ENCODE results near the gene LGALS4. TPM values are rescaled to one million over a fixed set of nuclear protein-coding genes. Genes with fewer than 3 reads are reported as not detected.
A peak's percentile ranks its signal among the peaks of the same experiment; 100 is the strongest.

Gene LGALS4
- total and polyA plus RNA-seq, 9 of the 15 experiments (the other 6 are each of a cell fraction or from before 2014, with no cell fraction given): 0.08 to 1.1 (median 0.30) TPM; not detected in 3

GRCh38 chr19:38784224-38784623, 28.5 kb downstream of the LGALS4 start (continued):
- no peak for TF ChIP-seq PBX2 (CRISPR knock-in tag; IDR thresholded peaks at IDR 0.05; ENCODE audit: low read depth)
- TF ChIP-seq PBX2 (tag; conservative IDR thresholded peaks at IDR 0.05; ENCODE audit: low read depth): no peak
- no peak for TF ChIP-seq CCAR2 (IDR thresholded peaks at IDR 0.05; ENCODE audit: low read depth, low read length)
- no peak for TF ChIP-seq POLR2A (conservative IDR thresholded peaks at IDR 0.05)
- no peak for TF ChIP-seq MTA2 (IDR thresholded peaks at IDR 0.05; ENCODE audit: low read depth)
- TF ChIP-seq SFPQ (IDR thresholded peaks at IDR 0.05; ENCODE audit: low read depth, low read length): no peak
- peak; percentile 75 for TF ChIP-seq CXXC5 (CRISPR knock-in tag; IDR thresholded peaks at IDR 0.05)
- no peak for TF ChIP-seq CBFB (CRISPR knock-in tag; IDR thresholded peaks at IDR 0.05)
- no peak for TF ChIP-seq NFXL1 (CRISPR knock-in tag; IDR thresholded peaks at IDR 0.05)
- TF ChIP-seq TARDBP (IDR thresholded peaks at IDR 0.05): no peak
- TF ChIP-seq CEBPG (CRISPR knock-in tag; IDR thresholded peaks at IDR 0.05): no peak
- TF ChIP-seq CEBPG (tag; conservative IDR thresholded peaks at IDR 0.05 in 1 of 2, IDR thresholded peaks at IDR 0.05 in 1 of 2): peak; percentile 71 to 80
- TF ChIP-seq BCOR (IDR thresholded peaks at IDR 0.05): peak; percentile 46; the same call in 1 of the 2 replicates
- no peak for TF ChIP-seq RBM17 (IDR thresholded peaks at IDR 0.05; ENCODE audit: borderline replicate concordance, low read depth, low read length)
- TF ChIP-seq RHOXF2B (CRISPR knock-in tag; conservative IDR thresholded peaks at IDR 0.05): no peak
- no peak for TF ChIP-seq STAT5A (IDR thresholded peaks at IDR 0.05; ENCODE audit: borderline replicate concordance, low read length)
- TF ChIP-seq IFI16 (CRISPR knock-in tag; IDR thresholded peaks at IDR 0.05): no peak
- no peak for TF ChIP-seq ZEB2 (IDR thresholded peaks at IDR 0.05)
- no peak for TF ChIP-seq KDM1A (IDR thresholded peaks at IDR 0.05)
- peak; percentile 72 for TF ChIP-seq SMARCA4 (IDR thresholded peaks at IDR 0.05)
- TF ChIP-seq CBX2 (IDR thresholded peaks at IDR 0.05; ENCODE audit: insufficient read depth, low read length, poor library complexity, severe bottlenecking): no peak
- TF ChIP-seq ELF2 (CRISPR knock-in tag; IDR thresholded peaks at IDR 0.05): no peak
- TF ChIP-seq UBTF (IDR thresholded peaks at IDR 0.05; ENCODE audit: borderline replicate concordance in 1 of 2, low read depth in 2 of 2, low read length in 2 of 2): no peak
- no peak for TF ChIP-seq ZBTB5 (IDR thresholded peaks at IDR 0.05)
